CD4-positive, alpha-beta T cell treated with Interleukin-4 for 4 hours (primary cell): Measurements from ENCODE around the gene TNNT3.
"Not testable (repeated sequence)": the region's sequence is repeated elsewhere in the genome, so short reads cannot be mapped to it uniquely, and the experiment has no call there.

Source experiments
- DNase-seq: peaks from one replicate; pipeline ENCODE4 v3.0.0-alpha.2; 2020

TNNT3 gene

DNA sequence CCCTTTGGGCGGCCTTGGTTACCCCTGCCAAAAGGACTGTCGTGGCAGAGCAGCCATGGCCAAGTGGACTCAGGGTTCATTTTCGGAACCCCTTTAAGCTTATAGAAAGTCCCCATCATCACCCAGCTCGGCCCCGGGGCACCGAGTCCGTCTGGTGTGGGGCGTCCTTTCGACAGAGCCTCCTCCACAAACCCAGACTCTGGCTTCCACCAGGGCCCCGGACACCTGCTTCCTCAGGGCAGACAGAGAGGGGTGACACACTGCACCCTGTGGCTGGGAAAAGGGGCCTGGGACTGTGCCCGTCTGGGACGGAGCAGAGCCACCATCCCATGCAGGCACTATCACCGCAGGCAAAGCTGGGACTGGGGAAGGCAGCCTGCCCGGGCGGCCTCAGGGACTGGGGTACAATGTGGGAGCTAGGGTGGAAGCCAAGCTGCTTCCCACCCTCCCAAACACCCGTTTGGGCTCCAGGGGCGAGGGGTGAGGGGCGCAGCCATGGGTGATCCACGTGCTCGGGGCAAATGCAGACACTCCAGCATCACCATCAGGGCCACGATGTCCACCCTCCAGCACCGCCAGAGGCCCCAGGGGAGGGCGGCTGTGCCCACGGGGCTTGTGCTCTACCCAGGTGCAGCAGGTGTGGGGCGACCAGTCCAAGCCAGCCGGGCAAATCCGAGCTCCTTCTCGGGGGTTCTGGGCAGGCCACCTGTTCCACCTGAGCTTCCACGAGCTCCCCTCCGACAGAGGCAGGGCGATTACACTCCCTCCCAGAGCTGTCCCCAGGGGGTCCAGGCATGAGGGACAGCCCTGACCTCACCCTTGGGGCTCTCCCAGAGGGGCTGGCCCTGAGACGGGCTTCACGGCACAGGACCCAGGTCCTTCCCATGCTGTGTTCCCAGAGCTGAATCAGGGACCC is 15.9 kb downstream of the TNNT3 start:
- DNase-seq = no peak

DNA sequence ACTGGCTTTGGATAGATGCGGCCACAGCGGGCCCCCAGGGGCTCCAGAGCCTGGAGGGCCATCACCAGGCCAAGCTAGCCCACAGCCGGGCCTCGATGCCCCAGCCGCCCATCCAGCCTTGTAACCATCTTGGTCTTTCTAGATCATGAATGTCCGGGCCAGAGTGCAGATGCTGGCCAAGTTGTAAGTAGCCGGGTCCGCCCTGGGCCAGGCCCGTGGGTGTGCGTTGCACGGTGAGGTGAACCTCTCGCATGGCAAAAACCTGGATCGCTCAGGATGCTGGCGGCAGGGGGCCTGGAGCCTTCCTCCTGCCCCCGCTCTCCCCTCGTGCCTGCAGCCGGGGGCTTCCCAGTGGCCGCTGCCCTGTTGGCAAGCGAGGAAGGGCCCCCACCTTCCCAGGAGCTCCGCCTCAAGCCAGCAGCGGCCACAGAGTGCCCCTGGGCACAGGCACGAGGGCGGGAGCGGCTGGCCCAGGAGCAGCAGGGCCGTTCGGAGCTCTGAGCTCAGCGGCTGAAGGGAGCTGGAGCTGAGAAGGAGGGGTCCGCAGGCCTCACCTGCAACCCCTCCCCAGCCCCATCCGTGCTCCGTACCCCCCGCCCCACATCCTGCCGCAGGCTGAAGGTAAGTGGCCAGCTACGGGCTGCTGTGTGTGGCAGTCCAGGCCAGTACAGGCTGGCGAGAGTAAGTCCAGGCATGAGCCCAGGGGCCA is 16.7 kb downstream of the TNNT3 start:
- DNase-seq = no peak

DNA sequence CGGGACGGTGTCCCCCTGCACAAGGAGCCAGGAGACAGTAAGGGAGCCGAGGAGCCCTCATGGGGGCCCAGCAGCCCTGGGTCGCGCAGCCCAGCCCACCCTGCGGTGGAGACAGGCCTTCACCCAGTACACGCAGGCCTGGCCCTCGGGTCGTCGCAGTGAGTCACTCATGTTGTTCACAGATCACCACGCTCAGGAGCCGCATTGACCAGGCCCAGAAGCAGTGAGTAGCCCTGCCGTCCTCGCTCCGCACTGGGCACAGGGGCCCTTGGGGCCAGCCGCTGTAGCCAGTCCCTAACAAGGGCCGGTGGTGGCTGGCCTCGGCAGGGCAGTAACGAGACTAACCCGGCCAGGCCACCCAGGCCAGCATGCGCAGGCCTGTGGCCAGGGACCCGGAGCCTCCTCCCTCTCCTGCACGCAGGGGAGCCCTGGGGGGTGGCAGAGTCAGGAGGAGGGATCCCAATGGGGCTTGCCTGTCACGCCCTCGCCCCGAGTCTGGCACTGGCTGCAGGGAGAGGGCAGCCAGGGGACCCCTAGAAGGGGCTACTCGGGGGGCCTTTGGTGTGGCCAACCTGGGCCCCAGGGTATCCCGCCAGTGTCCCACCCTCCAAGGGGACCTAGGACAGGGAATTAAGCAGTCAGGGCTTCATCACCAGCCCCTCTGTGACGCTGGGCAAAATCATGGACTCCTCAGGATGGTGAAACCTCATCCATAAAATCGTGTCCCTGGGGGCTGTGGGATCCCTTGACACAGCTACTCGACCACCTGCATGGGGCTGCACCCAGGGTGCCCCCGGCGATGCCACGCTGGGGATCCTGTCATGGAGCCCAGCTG is 17.5 kb downstream of the TNNT3 start:
- no peak for DNase-seq

DNA sequence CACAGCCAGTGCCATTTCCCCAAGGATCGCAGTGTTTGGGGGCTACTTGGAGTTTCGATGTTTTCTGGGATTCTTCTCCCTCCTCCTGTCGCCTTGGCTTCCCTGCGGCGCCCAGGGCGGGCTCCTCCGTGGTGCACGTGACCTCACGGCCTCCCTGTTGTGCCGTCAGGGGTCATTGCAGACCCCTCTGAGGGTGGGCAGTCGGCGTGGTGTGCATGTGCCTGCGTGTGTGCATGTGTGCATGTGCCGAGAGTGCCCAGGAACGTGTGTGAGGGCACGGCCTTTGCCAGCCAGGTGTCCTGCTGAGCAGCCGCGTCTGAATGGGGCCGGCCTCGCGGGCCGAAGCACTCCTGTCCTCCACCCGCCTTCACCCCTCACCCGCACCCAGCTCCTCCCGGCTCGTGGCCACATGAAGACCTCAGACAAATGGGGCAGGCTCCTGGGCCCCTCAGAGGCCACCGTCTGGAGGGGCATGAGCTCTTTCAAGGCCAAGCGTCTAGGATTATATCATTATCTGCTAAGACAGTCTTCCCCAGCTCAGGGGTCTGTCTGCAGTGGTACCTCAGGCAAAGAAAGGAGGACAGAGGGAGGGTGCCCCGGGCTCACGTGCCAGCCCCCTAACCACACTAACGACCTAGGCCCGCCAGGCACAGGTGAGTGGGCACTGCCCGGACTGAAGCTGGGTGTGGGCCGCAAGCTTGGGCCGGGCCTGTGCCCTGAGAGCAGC is 18.3 kb downstream of the TNNT3 start:
- DNase-seq = no peak

DNA sequence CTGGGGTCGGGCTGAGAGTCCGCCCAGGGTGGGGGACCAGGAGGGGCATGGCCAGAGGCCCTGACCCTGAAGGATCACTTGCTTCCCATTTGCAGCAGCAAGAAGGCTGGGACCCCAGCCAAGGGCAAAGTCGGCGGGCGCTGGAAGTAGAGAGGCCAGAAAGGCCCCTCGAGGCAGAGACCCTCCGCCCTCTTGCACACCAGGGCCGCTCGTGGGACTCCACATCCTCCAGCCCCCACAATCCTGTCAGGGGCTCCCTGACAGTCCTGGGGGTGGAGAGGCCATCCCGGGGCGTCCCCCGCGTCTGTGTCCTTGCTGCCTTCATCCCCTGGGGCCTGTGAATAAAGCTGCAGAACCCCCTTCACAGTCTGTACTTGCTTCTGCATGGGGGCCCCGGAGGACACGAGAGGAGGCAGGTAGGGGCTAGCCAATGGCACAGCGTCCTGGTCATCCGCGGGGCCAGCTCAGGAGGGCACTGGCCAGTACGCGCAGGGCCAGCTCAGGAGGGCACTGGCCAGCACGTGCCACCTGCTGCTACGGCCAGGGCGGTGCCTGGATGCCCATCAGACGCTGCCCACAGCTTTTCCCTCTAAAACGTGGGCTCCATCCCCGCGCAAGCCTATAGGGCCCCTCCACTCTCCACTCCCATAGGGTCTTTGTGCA is 19.0 kb downstream of the TNNT3 start:
- no peak for DNase-seq

DNA sequence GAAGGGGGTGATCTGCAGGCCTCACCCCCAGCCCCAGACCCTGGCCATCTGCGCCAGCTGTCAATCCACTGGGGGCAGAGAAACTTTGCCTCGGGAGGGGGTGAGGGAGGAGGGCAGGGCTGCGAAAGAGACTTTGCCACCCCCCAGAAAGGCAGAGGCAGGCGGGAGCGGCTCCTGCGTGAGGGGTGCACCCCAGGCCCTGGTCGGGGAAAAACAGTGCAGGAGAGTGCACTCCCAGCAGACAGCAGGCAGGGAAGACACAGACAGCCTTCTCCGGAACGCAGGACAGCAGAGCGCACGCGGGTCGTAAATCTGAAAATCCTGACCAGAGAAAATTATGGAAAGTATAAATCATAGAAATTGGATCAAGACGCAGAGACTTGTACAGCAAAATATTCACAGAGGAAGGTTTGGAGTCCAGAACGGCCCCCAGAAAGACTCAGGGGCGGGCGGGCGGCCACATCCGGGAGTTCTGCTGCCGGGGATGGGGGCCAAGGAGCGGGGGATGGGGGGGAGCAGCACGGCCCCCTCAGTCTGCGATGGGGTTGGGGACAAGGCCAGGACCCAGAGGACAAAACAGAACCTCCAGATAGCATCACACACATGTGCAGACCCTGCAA is 19.6 kb downstream of the TNNT3 start:
- no peak for DNase-seq

DNA sequence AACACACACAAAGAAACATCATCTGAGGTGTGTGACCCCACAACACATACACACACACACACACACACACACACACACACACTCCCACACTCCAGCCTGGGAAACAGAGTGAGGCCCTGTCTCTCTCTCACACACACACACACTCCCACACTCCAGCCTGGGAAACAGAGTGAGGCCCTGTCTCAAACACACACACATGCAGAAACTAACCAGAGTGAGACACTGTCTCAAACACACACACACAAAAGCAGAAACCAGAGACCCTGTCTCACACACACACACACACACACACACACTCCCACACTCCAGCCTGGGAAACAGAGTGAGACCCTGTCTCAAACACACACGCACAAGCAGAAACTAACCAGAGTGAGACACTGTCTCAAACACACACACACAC is 20.3 kb downstream of the TNNT3 start:
- not testable (repeated sequence) for DNase-seq

DNA sequence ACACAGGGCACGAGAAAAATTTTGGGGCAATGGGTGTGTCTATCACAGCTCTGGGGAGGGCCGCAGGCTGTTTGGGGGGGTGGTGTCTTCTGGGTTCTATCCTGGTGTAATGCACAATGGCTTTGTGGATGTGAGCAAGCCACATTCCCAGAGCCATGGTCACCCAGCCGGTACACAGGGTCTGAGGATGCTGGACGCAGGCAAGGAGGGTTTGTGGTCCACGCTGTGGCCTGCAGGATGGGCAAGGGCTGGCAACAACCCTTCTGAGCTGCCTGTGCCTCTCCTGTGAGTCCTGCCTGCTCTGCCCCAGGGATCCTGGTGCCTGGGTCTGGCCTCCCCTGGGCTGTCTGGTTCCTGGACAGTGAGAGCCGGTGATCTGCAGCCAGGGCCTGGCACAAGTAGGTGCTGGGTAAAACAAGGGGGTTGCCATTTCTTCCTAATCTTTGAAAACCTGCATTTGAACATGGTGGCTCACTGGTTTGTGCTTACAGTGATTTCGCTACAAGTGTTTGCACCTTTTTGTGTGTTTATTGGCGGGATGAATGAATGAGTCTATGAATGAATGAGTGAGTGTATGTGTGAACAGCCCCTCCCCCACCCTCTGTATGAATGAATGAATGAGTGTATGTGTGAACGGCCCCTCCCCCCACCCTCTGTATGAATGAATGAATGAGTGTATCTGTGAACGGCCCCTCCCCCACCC is 23.2 kb downstream of the TNNT3 start:
- no peak for DNase-seq

DNA sequence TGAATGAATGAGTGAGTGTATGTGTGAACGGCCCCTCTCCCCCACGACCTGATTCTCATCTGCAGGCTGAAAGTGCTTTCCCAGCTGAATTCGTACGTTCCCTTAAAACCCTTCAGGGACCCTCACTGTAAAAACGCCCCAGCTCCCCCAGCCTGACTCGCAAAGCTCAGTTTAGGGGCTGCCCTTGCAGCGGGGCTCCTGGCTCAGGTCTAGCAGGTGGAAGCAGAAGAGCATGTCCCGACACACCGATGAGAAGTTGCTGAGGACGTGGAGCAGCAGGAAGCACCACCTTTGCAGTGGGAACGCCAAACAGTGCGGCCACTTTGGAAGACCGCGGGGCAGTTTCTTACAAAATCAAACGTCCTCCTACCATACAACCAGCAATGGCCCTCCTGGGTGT is 24.1 kb downstream of the TNNT3 start:
- no peak for DNase-seq

DNA sequence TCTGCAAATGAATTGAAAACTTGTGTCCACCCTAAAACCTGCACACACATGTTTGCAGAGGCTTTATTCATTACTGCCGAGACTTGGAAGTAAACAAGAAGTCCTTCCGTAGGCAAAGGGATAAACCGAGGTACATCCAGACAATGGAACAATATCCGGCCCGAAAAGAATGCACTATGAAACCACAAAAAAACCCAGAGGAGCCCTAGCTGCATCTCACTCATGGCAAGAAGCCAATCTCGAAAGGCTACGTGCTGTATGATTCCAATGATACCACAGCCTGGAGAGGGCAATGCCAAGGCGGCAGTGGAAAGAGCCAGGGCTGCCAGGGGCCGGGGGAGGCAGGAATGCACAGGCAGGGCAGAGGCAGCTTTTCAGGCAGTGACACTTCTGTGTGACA is 24.5 kb downstream of the TNNT3 start:
- no peak for DNase-seq

DNA sequence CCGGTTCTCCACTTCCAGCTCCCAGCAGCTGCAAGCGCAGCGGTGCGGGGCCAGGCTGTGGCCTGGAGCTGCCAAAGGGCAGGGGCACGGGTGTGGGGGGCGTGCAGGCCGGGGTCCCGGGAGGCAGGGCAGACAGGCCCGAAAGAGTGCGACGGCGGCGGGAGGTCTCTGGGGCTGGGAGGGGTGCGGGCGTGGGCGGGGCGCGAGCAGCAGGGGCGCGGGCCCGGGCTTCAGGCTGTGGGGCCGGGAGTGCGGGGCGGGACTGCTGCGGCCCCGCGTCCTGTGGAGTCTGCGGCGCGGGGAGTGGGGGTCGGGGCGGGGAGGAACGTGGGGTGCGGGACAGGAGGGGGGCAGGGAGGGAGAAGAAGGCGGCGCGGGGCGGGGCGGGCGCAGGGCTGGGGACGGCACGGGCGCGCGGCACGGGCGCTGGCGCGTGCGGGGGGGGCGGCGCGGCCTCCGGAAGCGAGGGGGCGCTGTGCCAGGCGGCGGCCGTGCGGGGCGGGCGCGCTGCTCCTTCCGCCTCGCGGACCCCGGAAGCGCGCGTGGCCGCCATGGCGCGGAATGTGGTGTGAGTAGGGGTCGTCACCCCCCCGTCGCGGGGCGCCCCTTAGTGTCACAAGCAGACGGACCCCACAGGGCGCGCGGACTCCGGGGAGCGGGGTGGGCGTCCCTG is 27.4 kb downstream of the TNNT3 start, which contains the start of gene MRPL23:
MRPL23 (plus strand) TSS at position 521 of the 673 bp plus-strand sequence; CDS start at position 552, 31 bp downstream.
- no peak for DNase-seq

DNA sequence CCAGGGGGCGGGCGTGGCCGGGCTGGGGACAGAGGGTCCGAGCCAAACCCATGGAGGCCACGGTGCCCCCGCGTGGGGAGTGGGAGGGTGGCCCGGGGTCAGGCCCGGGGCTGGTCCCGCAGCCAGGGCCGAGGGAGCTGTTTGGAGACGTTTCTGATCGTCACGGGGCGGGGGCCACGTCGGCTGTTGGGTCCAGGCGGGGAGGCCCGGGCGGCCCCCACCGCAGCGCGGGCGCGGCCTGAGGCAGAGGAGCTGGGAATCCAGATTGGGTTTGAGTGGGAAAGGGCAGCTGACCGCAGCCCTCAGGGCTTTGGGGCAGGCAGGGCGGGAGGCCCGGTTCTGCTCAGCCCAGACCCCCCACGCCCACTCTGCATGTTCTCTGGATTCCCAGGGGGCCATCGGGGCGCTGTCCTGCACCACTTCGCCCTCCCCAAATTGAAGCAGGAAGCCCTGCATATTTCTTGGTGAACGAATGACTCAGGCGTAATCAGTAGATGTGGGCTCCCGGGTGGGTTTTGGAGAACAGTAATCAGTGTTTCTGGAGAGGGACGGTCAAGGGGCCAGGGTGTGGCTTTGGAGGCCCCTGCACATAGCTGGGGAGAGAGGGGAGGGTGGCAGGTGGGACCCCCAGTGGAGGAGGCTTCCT is 28.2 kb downstream of the TNNT3 start:
- DNase-seq = no peak

DNA sequence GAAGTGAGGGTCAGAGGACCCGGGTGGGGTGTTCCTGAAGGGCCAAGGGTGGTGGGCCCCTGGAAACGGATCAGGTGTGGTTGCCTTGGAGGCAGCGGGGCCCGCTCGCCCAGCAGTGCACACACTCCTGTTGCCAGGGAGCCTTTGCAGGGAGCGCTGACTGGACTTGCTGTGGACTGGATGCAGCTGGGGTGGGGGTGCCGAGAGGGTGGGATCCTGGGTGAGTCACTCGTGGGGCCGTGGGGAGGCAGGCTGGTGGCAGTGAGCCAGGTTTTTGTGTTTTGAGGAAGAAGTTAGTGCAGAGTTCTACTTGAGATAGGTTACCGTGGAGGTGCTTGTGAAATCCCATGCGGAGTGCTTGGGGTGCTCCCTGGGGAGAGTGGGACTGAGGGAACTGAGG is 28.9 kb downstream of the TNNT3 start:
- no peak for DNase-seq

DNA sequence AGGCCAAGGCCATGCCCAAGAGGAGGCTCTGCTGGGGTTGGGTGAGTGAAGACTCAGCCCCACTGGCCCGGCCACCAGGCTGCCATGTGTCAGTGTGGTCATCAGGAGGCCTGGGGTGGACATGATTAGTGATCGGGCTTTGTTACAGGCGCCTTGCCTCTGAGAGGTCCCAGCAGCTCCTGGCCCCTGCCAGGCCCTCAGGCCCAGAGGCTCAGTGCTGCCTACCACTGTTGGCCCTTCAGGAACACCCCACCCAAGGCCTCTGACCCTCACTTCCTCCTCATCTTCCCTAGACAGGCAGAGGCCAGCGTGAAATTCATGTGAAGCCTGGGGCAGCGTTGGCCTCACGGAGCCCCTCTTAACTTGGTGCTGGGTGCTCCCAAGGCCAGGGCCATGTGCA is 29.8 kb downstream of the TNNT3 start:
- no peak for DNase-seq

DNA sequence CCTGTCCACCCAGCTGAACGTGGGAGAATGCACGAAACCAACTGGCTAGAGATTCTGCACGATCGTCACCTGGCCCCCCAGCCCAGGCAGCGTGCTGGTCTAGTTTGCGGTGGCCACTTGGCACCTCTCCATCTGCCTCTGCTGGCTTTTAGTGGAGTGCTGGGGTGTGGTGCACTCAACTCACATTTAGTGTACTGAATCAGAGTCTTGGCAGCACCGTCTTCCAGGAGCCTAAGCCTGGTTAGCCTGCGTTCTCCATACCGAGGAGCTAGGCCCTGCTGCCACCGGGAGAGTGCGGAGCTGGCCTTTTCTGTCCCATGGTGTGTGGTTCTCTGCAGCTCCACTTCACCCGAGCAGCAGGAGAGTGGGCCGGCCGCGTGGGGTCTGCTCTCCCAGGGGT is 30.4 kb downstream of the TNNT3 start:
- no peak for DNase-seq

DNA sequence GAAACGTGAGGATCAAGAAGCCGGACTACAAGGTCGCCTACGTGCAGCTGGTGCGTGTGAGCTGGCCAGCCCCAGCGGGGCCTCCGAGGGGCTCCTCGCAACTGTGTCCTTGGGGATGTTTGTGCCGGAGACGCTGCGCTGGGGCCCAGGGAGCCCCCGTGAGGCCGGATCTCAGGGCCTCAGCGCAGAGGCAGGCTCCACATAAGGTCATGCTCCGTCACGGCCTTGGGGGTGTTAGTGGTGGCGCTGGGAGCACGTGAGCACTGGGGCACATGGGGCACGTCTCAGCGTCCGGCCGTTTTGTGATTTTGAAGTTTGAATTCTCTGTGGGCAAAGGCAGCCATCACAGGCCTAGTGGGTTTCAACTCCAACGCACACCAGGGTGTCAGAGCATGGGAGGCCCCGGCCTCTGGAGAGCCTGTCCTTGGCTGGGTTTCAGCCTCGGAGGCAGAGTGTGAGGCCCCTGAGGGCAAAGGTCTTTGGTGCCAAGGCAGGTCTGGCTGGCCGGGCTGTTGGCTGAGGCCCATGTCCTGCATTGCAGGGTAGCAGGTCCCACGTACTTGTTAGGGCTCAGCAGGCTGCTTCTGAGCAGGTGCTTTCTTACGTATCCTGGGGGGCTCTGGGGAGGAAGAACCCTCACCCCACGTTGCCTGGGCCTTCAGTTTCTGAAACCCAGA is 33.4 kb downstream of the TNNT3 start:
- no peak for DNase-seq

DNA sequence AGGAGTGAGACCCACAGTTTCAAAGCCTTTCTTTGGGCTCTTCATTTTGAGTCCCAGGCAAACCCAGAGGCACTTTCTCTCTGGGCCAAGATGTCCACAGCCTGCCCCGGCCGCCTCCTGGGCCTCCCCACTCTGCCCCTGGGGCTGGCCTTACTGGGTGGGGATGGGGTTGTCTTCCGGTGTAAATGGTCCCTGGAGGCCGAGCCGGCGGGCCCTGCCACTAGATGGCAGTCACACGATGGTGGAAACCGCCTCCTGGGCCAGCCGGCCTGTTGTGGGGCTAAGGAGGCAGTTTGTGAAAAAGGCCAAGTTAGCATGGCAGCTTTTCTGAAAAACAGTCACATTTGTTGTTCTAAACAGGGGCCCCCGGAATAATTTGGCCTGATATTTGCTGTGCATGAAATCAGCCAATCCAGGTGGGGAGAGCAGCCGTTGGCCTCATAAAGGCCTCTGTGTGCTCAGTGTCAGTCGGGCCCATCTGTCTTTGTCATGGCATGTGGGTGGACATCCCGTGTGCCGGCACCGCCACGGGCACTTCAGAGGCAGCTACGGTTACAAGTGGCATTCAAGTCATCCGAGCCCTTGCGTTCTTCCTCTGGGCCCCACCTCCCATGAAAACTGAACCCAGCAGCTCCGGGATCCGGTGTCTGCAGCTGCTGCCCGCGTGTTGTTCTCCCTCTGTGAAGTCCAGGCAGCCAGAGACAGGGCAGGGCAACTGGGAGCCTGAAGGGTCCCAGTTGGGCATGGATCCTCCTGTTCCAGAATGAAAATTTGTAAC is 34.2 kb downstream of the TNNT3 start:
- DNase-seq = no peak

DNA sequence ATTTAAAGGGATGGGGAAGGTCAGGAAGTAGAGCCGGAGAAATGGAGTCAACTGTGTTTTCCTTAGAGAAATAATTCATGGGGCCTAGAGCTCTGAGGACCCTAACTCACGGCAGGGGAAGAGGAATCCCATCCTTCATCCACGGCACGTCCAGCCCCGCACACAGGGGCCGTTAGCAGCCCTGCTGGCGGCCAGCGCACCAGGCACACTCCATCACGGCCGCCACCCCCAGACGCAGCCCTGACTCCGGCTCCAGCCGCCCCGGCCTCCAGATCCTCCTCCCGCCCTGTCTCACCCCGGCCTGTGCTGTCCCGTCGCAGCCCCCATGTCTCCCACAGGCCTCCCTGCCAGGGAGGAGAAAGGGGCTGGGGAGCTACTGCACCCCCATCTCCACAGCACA is 38.9 kb downstream of the TNNT3 start:
- DNase-seq = no peak
